HG03442 (cell line): ENCODE results near the gene SH3BP5L.

Experiments used
- ATAC-seq: cut with Tn5 transposase; IDR thresholded peaks from one replicate; pipeline ENCODE4 v1.9.1; 2021; ENCODE audit warnings: mild to moderate bottlenecking, moderate library complexity; ENCODE audit not compliant: unreplicated experiment

Gene SH3BP5L

GRCh38 chr1:248825909-248826760 lies at the start of gene SH3BP5L:
Gene SH3BP5L, minus strand, starts transcription at chr1:248825915. Its CDS starts 980 bp downstream, at chr1:248824935.
- ATAC-seq: peak; percentile 85

GRCh38 chr1:248873993-248874533 lies 48.3 kb upstream of the SH3BP5L start:
- ATAC-seq: peak; percentile 56

GRCh38 chr1:248873409-248873992 lies 47.8 kb upstream of the SH3BP5L start:
- ATAC-seq: peak; percentile 76

GRCh38 chr1:248872752-248873408 lies 47.2 kb upstream of the SH3BP5L start:
- peak; percentile 31 for ATAC-seq

- ATAC-seq: no peak
Observed at GRCh38 chr1:248871837-248872401, 46.2 kb upstream of the SH3BP5L start.

GRCh38 chr1:248862998-248863881 lies 37.5 kb upstream of the SH3BP5L start:
- ATAC-seq: peak; percentile 62

GRCh38 chr1:248862695-248862997 lies 36.9 kb upstream of the SH3BP5L start:
- peak; percentile 9 for ATAC-seq

GRCh38 chr1:248861616-248862015 lies 35.9 kb upstream of the SH3BP5L start:
- ATAC-seq: no peak

- ATAC-seq: no peak
Observed at GRCh38 chr1:248860007-248860406, 34.3 kb upstream of the SH3BP5L start.

- peak; percentile 78 for ATAC-seq
Observed at GRCh38 chr1:248858891-248859889, 33.5 kb upstream of the SH3BP5L start, which contains the start of gene ZNF692. Gene ZNF692, minus strand, starts transcription at chr1:248859085. Its CDS starts 776 bp downstream, at chr1:248858309.

GRCh38 chr1:248858096-248858890 lies 32.6 kb upstream of the SH3BP5L start:
- peak; percentile 32 for ATAC-seq

GRCh38 chr1:248857749-248858095 lies 32.0 kb upstream of the SH3BP5L start:
- ATAC-seq: peak; percentile 0

- no peak for ATAC-seq
Observed at GRCh38 chr1:248857201-248857600, 31.5 kb upstream of the SH3BP5L start.

GRCh38 chr1:248856176-248856575 lies 30.5 kb upstream of the SH3BP5L start:
- ATAC-seq: no peak

- ATAC-seq: no peak
Observed at GRCh38 chr1:248855580-248855979, 29.9 kb upstream of the SH3BP5L start.

GRCh38 chr1:248853663-248854375 lies 28.1 kb upstream of the SH3BP5L start:
- no peak for ATAC-seq
